GM19238 (cell line): ENCODE data around the gene SLC17A8.

Experiments
- DNase-seq: peaks from one replicate; pipeline ENCODE4 v3.0.0; 2011; ENCODE audit warnings: low spot score; ENCODE audit not compliant: insufficient read length

SLC17A8 gene

GRCh38 chr12:100368066-100368465 is 11.2 kb downstream of the SLC17A8 start:
- DNase-seq: no peak

GRCh38 chr12:100371146-100371545 is 14.3 kb downstream of the SLC17A8 start:
- no peak for DNase-seq

- DNase-seq: no peak
Observed at GRCh38 chr12:100372853-100373640, 16.2 kb downstream of the SLC17A8 start.

GRCh38 chr12:100375038-100375735 is 18.3 kb downstream of the SLC17A8 start:
- no peak for DNase-seq

- no peak for DNase-seq
Observed at GRCh38 chr12:100376161-100376560, 19.3 kb downstream of the SLC17A8 start.

- no peak for DNase-seq
Observed at GRCh38 chr12:100381379-100381778, 24.5 kb downstream of the SLC17A8 start.

- no peak for DNase-seq
Observed at GRCh38 chr12:100382338-100382737, 25.5 kb downstream of the SLC17A8 start.

- DNase-seq: no peak
Observed at GRCh38 chr12:100383586-100384558, 27.0 kb downstream of the SLC17A8 start.

GRCh38 chr12:100384559-100384935 is 27.7 kb downstream of the SLC17A8 start:
- no peak for DNase-seq

GRCh38 chr12:100388382-100388781 is 31.5 kb downstream of the SLC17A8 start:
- no peak for DNase-seq

- no peak for DNase-seq
Observed at GRCh38 chr12:100391856-100392255, 35.0 kb downstream of the SLC17A8 start.

- DNase-seq: no peak
Observed at GRCh38 chr12:100393200-100393599, 36.3 kb downstream of the SLC17A8 start.

- DNase-seq: no peak
Observed at GRCh38 chr12:100395811-100396210, 38.9 kb downstream of the SLC17A8 start.

- DNase-seq: no peak
Observed at GRCh38 chr12:100398307-100398706, 41.4 kb downstream of the SLC17A8 start.

GRCh38 chr12:100399095-100399494 is 42.2 kb downstream of the SLC17A8 start:
- no peak for DNase-seq

- no peak for DNase-seq
Observed at GRCh38 chr12:100401660-100402059, 44.8 kb downstream of the SLC17A8 start.

GRCh38 chr12:100402763-100403162 is 45.9 kb downstream of the SLC17A8 start:
- DNase-seq: no peak

GRCh38 chr12:100403446-100403845 is 46.6 kb downstream of the SLC17A8 start:
- no peak for DNase-seq

- DNase-seq: no peak
Observed at GRCh38 chr12:100404769-100405407, 48.0 kb downstream of the SLC17A8 start.

GRCh38 chr12:100413001-100413400 is 56.1 kb downstream of the SLC17A8 start:
- DNase-seq: no peak

GRCh38 chr12:100414739-100415138 is 57.9 kb downstream of the SLC17A8 start:
- DNase-seq: no peak
